ENCODE data around the gene LMBRD1. TPM values are rescaled to one million over a fixed set of nuclear protein-coding genes. Genes with fewer than 3 reads are reported as not detected.
"Not testable (repeated sequence)": the region's sequence is repeated elsewhere in the genome, so short reads cannot be mapped to it uniquely, and the experiment has no call there.

LMBRD1 gene
- 9.3 and 16.4 TPM in 2 replicates for total RNA-seq (2014; rRNA removed; shearing (Covaris generic))

- no peaks in the 10 kb centered on the region for H3K27me3 ChIP-seq (replicated peaks)
- H3K27ac ChIP-seq = peak within 1 kb of the TSS; percentile 46
- DNase-seq (ENCODE audit: low read depth in 1 of 2, low spot score in 2 of 2) = peak; percentile 75 to 94
- H3K4me1 ChIP-seq (replicated peaks) = peaks cover 9% of the 10 kb centered on the region
- no peaks in the 10 kb centered on the region for H3K9me3 ChIP-seq (replicated peaks)
- no peaks in the 10 kb centered on the region for H3K36me3 ChIP-seq
- H3K4me3 ChIP-seq = peak within 1 kb of the TSS; percentile 53
These were observed at the start of gene LMBRD1 for GRCh38 chr6:69796642-69797390. Gene LMBRD1, minus strand, starts transcription at chr6:69797010. Its CDS starts 129 bp downstream, at chr6:69796881.

GRCh38 chr6:69846312-69846711 is 49.5 kb upstream of the LMBRD1 start:
- Histone ChIP-seq H3K27ac (no peak overlapping the region), H3K36me3 (no peaks in the 10 kb centered on the region), H3K4me3 (no peak overlapping the region), H3K27me3 (replicated peaks) (no peaks in the 10 kb centered on the region), H3K4me1 (replicated peaks) (no peaks in the 10 kb centered on the region), H3K9me3 (replicated peaks) (no peaks in the 10 kb centered on the region)
- no peak for DNase-seq (ENCODE audit: low read depth in 1 of 2, low spot score in 2 of 2)

- no peaks in the 10 kb centered on the region for H3K9me3 ChIP-seq (replicated peaks)
- no peak overlapping the region for H3K4me3 ChIP-seq
- no peak for DNase-seq (ENCODE audit: low read depth in 1 of 2, low spot score in 2 of 2)
- H3K27me3 ChIP-seq (replicated peaks) = no peaks in the 10 kb centered on the region; the same call in 1 of the 2 replicates
- H3K4me1 ChIP-seq (replicated peaks) = no peaks in the 10 kb centered on the region
- H3K36me3 ChIP-seq = no peaks in the 10 kb centered on the region
- H3K27ac ChIP-seq = no peak overlapping the region
These were observed 46.4 kb upstream of the LMBRD1 start for GRCh38 chr6:69843189-69843588.

- Histone ChIP-seq H3K27ac (no peak overlapping the region), H3K27me3 (replicated peaks) (no peaks in the 10 kb centered on the region; the same call in 1 of the 2 replicates), H3K9me3 (replicated peaks) (no peaks in the 10 kb centered on the region), H3K4me3 (no peak overlapping the region), H3K36me3 (no peaks in the 10 kb centered on the region), H3K4me1 (replicated peaks) (no peaks in the 10 kb centered on the region)
- DNase-seq (ENCODE audit: low read depth in 1 of 2, low spot score in 2 of 2) = no peak
These were observed 45.1 kb upstream of the LMBRD1 start for GRCh38 chr6:69841862-69842261.

- no peaks in the 10 kb centered on the region for H3K4me1 ChIP-seq (replicated peaks)
- H3K27me3 ChIP-seq (replicated peaks) = no peaks in the 10 kb centered on the region; the same call in 1 of the 2 replicates
- no peak overlapping the region for H3K27ac ChIP-seq
- no peak overlapping the region for H3K4me3 ChIP-seq
- no peaks in the 10 kb centered on the region for H3K9me3 ChIP-seq (replicated peaks)
- DNase-seq (ENCODE audit: low read depth in 1 of 2, low spot score in 2 of 2) = no peak
- H3K36me3 ChIP-seq = no peaks in the 10 kb centered on the region
These were observed 38.8 kb upstream of the LMBRD1 start for GRCh38 chr6:69835414-69836179.

GRCh38 chr6:69832558-69832957 is 35.7 kb upstream of the LMBRD1 start:
- H3K27me3 ChIP-seq (replicated peaks) = no peaks in the 10 kb centered on the region
- H3K27ac ChIP-seq = no peak overlapping the region
- H3K4me1 ChIP-seq (replicated peaks) = no peaks in the 10 kb centered on the region
- no peaks in the 10 kb centered on the region for H3K36me3 ChIP-seq
- no peak overlapping the region for H3K4me3 ChIP-seq
- no peaks in the 10 kb centered on the region for H3K9me3 ChIP-seq (replicated peaks)
- no peak for DNase-seq (ENCODE audit: low read depth in 1 of 2, low spot score in 2 of 2)

GRCh38 chr6:69827276-69827893 is 30.6 kb upstream of the LMBRD1 start:
- Histone ChIP-seq H3K27me3 (replicated peaks) (no peaks in the 10 kb centered on the region), H3K4me1 (replicated peaks) (no peaks in the 10 kb centered on the region), H3K9me3 (replicated peaks) (no peaks in the 10 kb centered on the region), H3K4me3 (no peak overlapping the region), H3K27ac (no peak overlapping the region), H3K36me3 (no peaks in the 10 kb centered on the region)
- peak in 1 of 2 experiments; percentile 3 for DNase-seq (ENCODE audit: low read depth in 1 of 2, low spot score in 2 of 2)

GRCh38 chr6:69825904-69826303 is 29.1 kb upstream of the LMBRD1 start:
- Histone ChIP-seq H3K36me3 (no peaks in the 10 kb centered on the region), H3K27ac (no peak overlapping the region), H3K9me3 (replicated peaks) (no peaks in the 10 kb centered on the region), H3K4me3 (no peak overlapping the region), H3K4me1 (replicated peaks) (no peaks in the 10 kb centered on the region), H3K27me3 (replicated peaks) (no peaks in the 10 kb centered on the region)
- DNase-seq (ENCODE audit: low read depth in 1 of 2, low spot score in 2 of 2) = no peak

- H3K4me3 ChIP-seq; H3K36me3 ChIP-seq; H3K4me1 ChIP-seq (replicated peaks); H3K9me3 ChIP-seq (replicated peaks); H3K27me3 ChIP-seq (replicated peaks); DNase-seq (ENCODE audit: low read depth in 1 of 2, low spot score in 2 of 2); H3K27ac ChIP-seq: not testable (repeated sequence)
These were observed 27.5 kb upstream of the LMBRD1 start for GRCh38 chr6:69824355-69824754.

GRCh38 chr6:69820438-69820837 is 23.6 kb upstream of the LMBRD1 start:
- H3K36me3 ChIP-seq = no peaks in the 10 kb centered on the region
- no peak overlapping the region for H3K4me3 ChIP-seq
- H3K27me3 ChIP-seq (replicated peaks) = no peaks in the 10 kb centered on the region
- no peaks in the 10 kb centered on the region for H3K9me3 ChIP-seq (replicated peaks)
- no peak overlapping the region for H3K27ac ChIP-seq
- no peak for DNase-seq (ENCODE audit: low read depth in 1 of 2, low spot score in 2 of 2)
- no peaks in the 10 kb centered on the region for H3K4me1 ChIP-seq (replicated peaks)

- no peak overlapping the region for H3K4me3 ChIP-seq
- no peaks in the 10 kb centered on the region for H3K36me3 ChIP-seq
- H3K27ac ChIP-seq = no peak overlapping the region
- H3K4me1 ChIP-seq (replicated peaks) = no peaks in the 10 kb centered on the region
- DNase-seq (ENCODE audit: low read depth in 1 of 2, low spot score in 2 of 2) = no peak
- H3K27me3 ChIP-seq (replicated peaks) = no peaks in the 10 kb centered on the region
- no peaks in the 10 kb centered on the region for H3K9me3 ChIP-seq (replicated peaks)
These were observed 23.2 kb upstream of the LMBRD1 start for GRCh38 chr6:69820018-69820417.

- no peaks in the 10 kb centered on the region for H3K4me1 ChIP-seq (replicated peaks)
- H3K27me3 ChIP-seq (replicated peaks) = no peaks in the 10 kb centered on the region
- H3K27ac ChIP-seq = no peak overlapping the region
- H3K9me3 ChIP-seq (replicated peaks) = no peaks in the 10 kb centered on the region
- no peak overlapping the region for H3K4me3 ChIP-seq
- no peaks in the 10 kb centered on the region for H3K36me3 ChIP-seq
- DNase-seq (ENCODE audit: low read depth in 1 of 2, low spot score in 2 of 2) = no peak
These were observed 22.3 kb upstream of the LMBRD1 start for GRCh38 chr6:69819138-69819537.

- Histone ChIP-seq H3K9me3 (replicated peaks) (no peaks in the 10 kb centered on the region), H3K27ac (no peak overlapping the region), H3K4me3 (no peak overlapping the region), H3K27me3 (replicated peaks) (no peaks in the 10 kb centered on the region), H3K36me3 (no peaks in the 10 kb centered on the region), H3K4me1 (replicated peaks) (no peaks in the 10 kb centered on the region)
- no peak for DNase-seq (ENCODE audit: low read depth in 1 of 2, low spot score in 2 of 2)
These were observed 21.6 kb upstream of the LMBRD1 start for GRCh38 chr6:69818223-69818930.

All from SJSA1 (cell line).